Liver (tissue), 9 donors: ENCODE results near the gene TECR. TPM values are rescaled to one million over a fixed set of nuclear protein-coding genes. Genes with fewer than 3 reads are reported as not detected.
"Not testable (repeated sequence)": the region's sequence is repeated elsewhere in the genome, so short reads cannot be mapped to it uniquely, and the experiment has no call there.

Source experiments
- DNase-seq: peaks from one replicate; pipeline ENCODE4 v3.0.0-alpha.2; 2017; ENCODE audit warnings: low spot score
- H3K27ac ChIP-seq, 2 donors: one replicate each; pipeline ENCODE4 v1.7.0; 2013; ENCODE audit warnings: inconsistent platforms in 2 of 2, low read length in 2 of 2, control low read depth in 1 of 2, low read depth in 1 of 2, mild to moderate bottlenecking in 1 of 2
- H3K27me3 ChIP-seq, 4 donors: one replicate each; pipeline versions ENCODE4 v1.6.1 to v1.7.0; 2013; ENCODE audit warnings: low read length in 3 of 4, inconsistent platforms in 1 of 4, mild to moderate bottlenecking in 1 of 4, moderate library complexity in 1 of 4; ENCODE audit not compliant: control insufficient read depth in 4 of 4, insufficient read depth in 4 of 4
- H3K36me3 ChIP-seq, 4 donors: one replicate each; pipeline versions ENCODE4 v1.6.1 to v1.7.0; 2013; ENCODE audit warnings: low read length in 3 of 4, mild to moderate bottlenecking in 3 of 4, low read depth in 1 of 4, moderate library complexity in 1 of 4; ENCODE audit not compliant: control insufficient read depth in 4 of 4, insufficient read depth in 3 of 4
- H3K4me1 ChIP-seq, 4 donors: one replicate each; pipeline versions ENCODE4 v1.6.1 to v1.7.0; 2013; ENCODE audit warnings: low read length in 3 of 4, mild to moderate bottlenecking in 3 of 4, moderate library complexity in 1 of 4; ENCODE audit not compliant: control insufficient read depth in 4 of 4, insufficient read depth in 4 of 4
- H3K4me3 ChIP-seq, 3 donors: one replicate each; pipeline versions ENCODE4 v1.6.1 to v1.7.0; 2013; ENCODE audit warnings: low read length in 3 of 3, control low read depth in 1 of 3, low read depth in 1 of 3, mild to moderate bottlenecking in 1 of 3
- H3K9ac ChIP-seq, 2 donors: one replicate each; pipeline ENCODE4 v1.7.0; 2013; ENCODE audit warnings: low read length in 2 of 2, mild to moderate bottlenecking in 2 of 2, moderate library complexity in 2 of 2, control low read depth in 1 of 2, low read depth in 1 of 2
- H3K9me3 ChIP-seq, 4 donors: one replicate each; pipeline versions ENCODE4 v1.6.1 to v1.7.0; 2013; ENCODE audit warnings: low read length in 3 of 4; ENCODE audit not compliant: control insufficient read depth in 4 of 4
- ATF3 ChIP-seq: IDR thresholded peaks from 2 replicates; pipeline ENCODE4 v1.6.1; 2016; ENCODE audit warnings: antibody characterized with exemption
- CTCF ChIP-seq: fragments of 150-350 bp; IDR thresholded peaks from 2 replicates; pipeline ENCODE4 v1.5.1; 2017; ENCODE audit warnings: improper control_type of control experiment, low read depth, low read length; ENCODE audit not compliant: missing input control
- EGR1 ChIP-seq, 2 donors: IDR thresholded peaks; 2 replicates each; pipeline ENCODE4 v1.6.1; 2016 to 2018; ENCODE audit warnings: antibody characterized with exemption in 2 of 2, low read depth in 2 of 2
- FOXA1 ChIP-seq: IDR thresholded peaks from 2 replicates; pipeline ENCODE4 v1.6.1; 2016; ENCODE audit warnings: antibody characterized with exemption
- FOXA2 ChIP-seq: IDR thresholded peaks from 2 replicates; pipeline ENCODE4 v1.6.1; 2016; ENCODE audit warnings: antibody characterized with exemption
- GABPA ChIP-seq, 2 donors: IDR thresholded peaks in 1 of 2; conservative IDR thresholded peaks in 1 of 2; 2 replicates each; pipeline ENCODE4 v1.6.1; 2016; ENCODE audit warnings: antibody characterized with exemption in 2 of 2, mild to moderate bottlenecking in 1 of 2, moderate library complexity in 1 of 2
- HNF4A ChIP-seq, 2 donors: conservative IDR thresholded peaks; 2 replicates each; pipeline ENCODE4 v1.6.1; 2016; ENCODE audit warnings: antibody characterized with exemption in 2 of 2, mild to moderate bottlenecking in 2 of 2
- HNF4G ChIP-seq: IDR thresholded peaks from 2 replicates; pipeline ENCODE4 v1.6.1; 2016; ENCODE audit warnings: antibody characterized with exemption
- JUND ChIP-seq, 2 donors: IDR thresholded peaks; 2 replicates each; pipeline ENCODE4 v1.6.1; 2016; ENCODE audit warnings: antibody characterized with exemption in 2 of 2
- MAX ChIP-seq: IDR thresholded peaks from 2 replicates; pipeline ENCODE4 v1.6.1; 2016; ENCODE audit warnings: antibody characterized with exemption
- NR2F2 ChIP-seq: IDR thresholded peaks from 2 replicates; pipeline ENCODE4 v1.6.1; 2016; ENCODE audit warnings: antibody characterized with exemption
- RAD21 ChIP-seq, 2 donors: IDR thresholded peaks; 2 replicates each; pipeline ENCODE4 v1.6.1; 2016; ENCODE audit warnings: antibody characterized with exemption in 2 of 2, mild to moderate bottlenecking in 2 of 2
- REST ChIP-seq: IDR thresholded peaks from 2 replicates; pipeline ENCODE4 v1.6.1; 2016; ENCODE audit warnings: antibody characterized with exemption, mild to moderate bottlenecking
- RXRA ChIP-seq, 2 donors: IDR thresholded peaks; 2 replicates each; pipeline ENCODE4 v1.6.1; 2017 to 2018; ENCODE audit warnings: antibody characterized with exemption in 2 of 2, mild to moderate bottlenecking in 1 of 2
- SP1 ChIP-seq: IDR thresholded peaks from 2 replicates; pipeline ENCODE4 v1.6.1; 2018; ENCODE audit warnings: antibody characterized with exemption, mild to moderate bottlenecking
- TAF1 ChIP-seq: conservative IDR thresholded peaks from 2 replicates; pipeline ENCODE4 v1.6.1; 2016; ENCODE audit warnings: antibody characterized with exemption, mild to moderate bottlenecking
- YY1 ChIP-seq: IDR thresholded peaks from 2 replicates; pipeline ENCODE4 v1.6.1; 2016; ENCODE audit warnings: antibody characterized with exemption, mild to moderate bottlenecking
- ZBTB33 ChIP-seq: IDR thresholded peaks from 2 replicates; pipeline ENCODE4 v1.6.1; 2016; ENCODE audit warnings: antibody characterized with exemption
- WGBS: extraction: QIAGEN DNeasy Blood & Tissue Kit; methylation state at CpG from one replicate; pipeline ENCODE4 v1.1.7; 2013; 5-methylcytosine and 5-hydroxymethylcytosine counted together
- polyA plus RNA-seq, 2 donors: library from polyadenylated mRNA; stranded (reverse) in 1 of 2; unstranded in 1 of 2; fragments of 200-250 nt in 1 of 2; fragments of >200 nt in 1 of 2; fragmentation: Nextera tagmentation in 1 of 2; extraction: Ambion mirVana in 1 of 2; gene quantifications; one replicate each; pipeline versions ENCODE4 v1.2.1 to v1.2.3, GENCODE V29; 2013 to 2015
- total RNA-seq, 2 donors: library from RNA; depleted of rRNA; stranded (reverse); fragments of >200 nt; gene quantifications; one replicate each; pipeline ENCODE4 v1.2.3, GENCODE V29; 2014
- donor health status: healthy.
- donor health status: healthy.
- donor health status: healthy.
- donor health status: healthy.
- donor health status: healthy.

Gene TECR
- total and polyA plus RNA-seq, 4 donors: 26.4 to 157 (median 60.8) TPM

- no peak overlapping the region for H3K27ac ChIP-seq
- TF ChIP-seq CTCF: no peak
- no peak for TF ChIP-seq HNF4A (conservative IDR thresholded peaks at IDR 0.05)
- TF ChIP-seq FOXA2: no peak
- TF ChIP-seq YY1: no peak
- no peak for TF ChIP-seq FOXA1
- 72% methylated on average over 9 of the region's 9 CpGs for WGBS
- DNase-seq: no peak
- H3K4me3 ChIP-seq: no peak overlapping the region
- no peaks in the 10 kb centered on the region for H3K4me1 ChIP-seq
- H3K9ac ChIP-seq: no peak overlapping the region
- H3K36me3 ChIP-seq: no peaks in the 10 kb centered on the region
- no peaks in the 10 kb centered on the region for H3K27me3 ChIP-seq
- peaks cover 0 to 4% (median 0%) of the 10 kb centered on the region in 4 donors for H3K9me3 ChIP-seq
Measured at GRCh38 chr19:14606627-14607026, 77.2 kb downstream of the TECR start.

- Histone ChIP-seq H3K27ac (no peak overlapping the region), H3K9ac (no peak overlapping the region), H3K9me3 (no peaks in the 10 kb centered on the region), H3K36me3 (no peaks in the 10 kb centered on the region), H3K4me3 (no peak overlapping the region), H3K27me3 (no peaks in the 10 kb centered on the region), H3K4me1 (no peaks in the 10 kb centered on the region)
- TF ChIP-seq FOXA1 (no peak), HNF4G (no peak), ATF3 (no peak), GABPA (IDR thresholded peaks at IDR 0.05 in 1 of 2, conservative IDR thresholded peaks at IDR 0.05 in 1 of 2) (no peak), FOXA2 (no peak), YY1 (no peak), TAF1 (no peak), ZBTB33 (no peak), REST (no peak), JUND (IDR thresholded peaks at IDR 0.05) (no peak), MAX (no peak), CTCF (no peak), EGR1 (IDR thresholded peaks at IDR 0.05; ENCODE audit: low read depth in 2 of 2) (no peak), SP1 (no peak), NR2F2 (no peak), HNF4A (conservative IDR thresholded peaks at IDR 0.05) (no peak), RAD21 (IDR thresholded peaks at IDR 0.05) (no peak), RXRA (IDR thresholded peaks at IDR 0.05) (no peak)
- no peak for DNase-seq
- WGBS: 73% methylated on average over 4 of the region's 4 CpGs
Measured at GRCh38 chr19:14611051-14611450, 81.7 kb downstream of the TECR start.

- not testable (repeated sequence) for H3K9me3 ChIP-seq, H3K27ac ChIP-seq, DNase-seq, H3K4me3 ChIP-seq, H3K9ac ChIP-seq, H3K36me3 ChIP-seq, H3K27me3 ChIP-seq, H3K4me1 ChIP-seq
- WGBS: 86% methylated on average over 5 of the region's 5 CpGs
Measured at GRCh38 chr19:14612242-14612641, 82.8 kb downstream of the TECR start.
